GM18505 (cell line): ENCODE data around the gene MEIKIN.
"Not testable (repeated sequence)": the region's sequence is repeated elsewhere in the genome, so short reads cannot be mapped to it uniquely, and the experiment has no call there.

Source experiments
- ATAC-seq: cut with Tn5 transposase; IDR thresholded peaks from one replicate; pipeline ENCODE4 v1.9.1; 2021; ENCODE audit not compliant: unreplicated experiment
- POLR2A ChIP-seq: IDR thresholded peaks from 4 replicates; pipeline ENCODE4 v1.6.1; 2011; ENCODE audit warnings: borderline replicate concordance; ENCODE audit not compliant: insufficient read depth, insufficient read length; ENCODE audit errors: extremely low read depth

Gene MEIKIN

DNA sequence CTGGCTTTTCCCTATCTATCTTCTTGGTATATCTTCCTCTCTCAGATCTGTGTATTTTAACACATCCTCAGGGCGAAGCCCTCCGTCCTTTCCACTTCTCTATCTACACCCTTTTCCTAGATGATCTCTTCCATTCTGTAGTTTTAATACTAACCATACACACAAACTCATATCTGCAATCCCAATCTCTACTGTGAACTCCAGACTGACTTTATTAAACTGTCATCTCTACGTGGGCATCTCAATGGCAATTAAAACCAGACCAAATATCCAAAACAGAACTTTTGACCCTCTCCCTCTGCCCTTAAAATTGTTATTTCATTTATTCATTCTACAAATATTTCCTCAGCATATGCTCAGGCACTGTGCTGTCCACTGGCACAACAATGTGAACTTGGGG is 155.7 kb downstream of the MEIKIN start:
- no peak for ATAC-seq
- no peak for TF ChIP-seq POLR2A

DNA sequence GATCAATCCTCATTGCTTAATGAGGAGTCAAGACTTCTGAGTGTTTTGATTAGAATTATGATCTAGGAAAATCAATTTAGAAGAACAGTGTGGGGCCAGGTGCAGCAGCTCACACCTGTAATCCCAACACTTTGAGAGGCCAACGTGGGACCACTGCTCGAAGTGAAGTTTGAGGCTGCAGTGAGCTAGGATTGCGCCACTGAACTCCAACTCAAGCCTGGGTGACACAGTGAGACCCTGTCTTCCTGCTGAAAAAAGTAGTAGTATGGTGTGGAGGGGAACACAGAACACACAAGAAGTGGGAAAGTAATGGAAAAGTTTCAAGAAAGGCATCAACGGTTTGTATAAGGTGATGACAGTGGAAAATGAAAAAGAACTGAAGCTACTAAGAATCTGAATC is 157.7 kb downstream of the MEIKIN start:
- ATAC-seq = no peak
- no peak for TF ChIP-seq POLR2A

DNA sequence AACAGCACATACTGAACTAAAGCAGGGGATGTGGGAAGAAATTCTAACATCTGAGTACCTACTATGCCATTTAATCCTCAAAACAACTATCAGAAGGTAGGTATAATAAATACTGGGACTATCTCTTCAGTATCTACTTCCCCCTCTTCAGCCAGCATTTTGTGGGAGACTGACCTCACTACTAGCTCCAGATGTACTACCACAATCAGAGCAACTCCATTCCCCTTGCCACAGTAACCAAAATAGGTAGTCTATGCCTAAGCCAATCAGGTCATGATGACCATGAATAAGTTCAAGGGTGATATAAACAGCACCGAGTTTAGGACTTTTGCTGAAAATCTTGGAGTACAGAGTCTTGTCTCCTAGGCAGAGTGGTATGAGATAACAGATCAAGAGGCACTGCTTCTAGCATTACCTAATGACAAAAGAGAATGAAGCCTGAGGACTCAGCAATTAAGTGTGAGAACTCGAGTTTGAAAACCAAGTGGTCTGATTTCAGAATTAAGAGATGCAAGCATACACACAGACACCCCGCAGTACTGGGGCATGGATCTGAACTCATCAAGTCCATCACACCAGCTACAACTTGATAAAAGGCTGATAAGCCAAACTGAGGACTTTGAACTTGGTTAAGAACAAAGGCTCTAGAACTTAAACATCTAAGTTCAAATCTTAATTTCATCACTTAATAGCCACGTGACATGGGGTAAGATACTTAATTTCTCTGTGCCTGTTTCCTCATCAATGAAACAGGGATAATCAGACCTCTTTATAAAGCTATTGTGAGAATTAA is 158.4 kb downstream of the MEIKIN start:
- no peak for TF ChIP-seq POLR2A
- no peak for ATAC-seq

- TF ChIP-seq POLR2A = no peak
- ATAC-seq = no peak
Observed at GRCh38 chr5:131786036-131786435, 159.4 kb downstream of the MEIKIN start.

GRCh38 chr5:131783874-131784273 is 161.6 kb downstream of the MEIKIN start:
- no peak for TF ChIP-seq POLR2A
- no peak for ATAC-seq

- TF ChIP-seq POLR2A = no peak
- ATAC-seq = no peak
Observed at GRCh38 chr5:131783357-131783756, 162.1 kb downstream of the MEIKIN start.

- no peak for TF ChIP-seq POLR2A
- no peak for ATAC-seq
Observed at GRCh38 chr5:131782717-131783116, 162.7 kb downstream of the MEIKIN start.

GRCh38 chr5:131778141-131778540 is 167.3 kb downstream of the MEIKIN start:
- not testable (repeated sequence) for ATAC-seq

GRCh38 chr5:131776450-131776849 is 169.0 kb downstream of the MEIKIN start:
- no peak for TF ChIP-seq POLR2A
- no peak for ATAC-seq

GRCh38 chr5:131774652-131775367 is 170.7 kb downstream of the MEIKIN start:
- no peak for TF ChIP-seq POLR2A
- ATAC-seq = no peak

- no peak for ATAC-seq
- no peak for TF ChIP-seq POLR2A
Observed at GRCh38 chr5:131773805-131774204, 171.7 kb downstream of the MEIKIN start.

DNA sequence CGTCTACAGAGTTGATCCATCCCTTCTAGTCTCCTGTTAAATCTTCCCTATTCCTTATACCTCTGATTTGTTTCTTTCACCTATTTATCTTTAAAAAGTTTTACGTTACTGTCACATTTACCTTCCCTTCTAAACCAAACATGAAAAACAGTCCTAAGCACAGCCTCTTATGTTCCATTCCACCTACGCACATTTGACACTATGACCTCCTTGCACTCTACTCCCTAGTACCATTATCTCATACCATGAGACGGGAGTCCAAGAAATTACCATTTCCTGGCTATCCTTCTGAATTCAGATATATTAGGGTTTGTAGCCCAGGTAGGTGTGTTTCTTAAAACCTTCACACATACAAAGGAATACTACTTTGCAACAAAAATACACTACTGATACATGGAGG is 173.8 kb downstream of the MEIKIN start:
- ATAC-seq = no peak
- no peak for TF ChIP-seq POLR2A

- TF ChIP-seq POLR2A = no peak
- no peak for ATAC-seq
Observed at GRCh38 chr5:131769961-131770360, 175.5 kb downstream of the MEIKIN start.

- ATAC-seq = no peak
- TF ChIP-seq POLR2A = no peak
Observed at GRCh38 chr5:131769336-131769735, 176.1 kb downstream of the MEIKIN start.
